Measurements from ENCODE around the gene SRMS. TPM values are rescaled to one million over a fixed set of nuclear protein-coding genes. Genes with fewer than 3 reads are reported as not detected.

SRMS gene
- total RNA-seq, 4 donors from 2014 or later, result not detected

DNA sequence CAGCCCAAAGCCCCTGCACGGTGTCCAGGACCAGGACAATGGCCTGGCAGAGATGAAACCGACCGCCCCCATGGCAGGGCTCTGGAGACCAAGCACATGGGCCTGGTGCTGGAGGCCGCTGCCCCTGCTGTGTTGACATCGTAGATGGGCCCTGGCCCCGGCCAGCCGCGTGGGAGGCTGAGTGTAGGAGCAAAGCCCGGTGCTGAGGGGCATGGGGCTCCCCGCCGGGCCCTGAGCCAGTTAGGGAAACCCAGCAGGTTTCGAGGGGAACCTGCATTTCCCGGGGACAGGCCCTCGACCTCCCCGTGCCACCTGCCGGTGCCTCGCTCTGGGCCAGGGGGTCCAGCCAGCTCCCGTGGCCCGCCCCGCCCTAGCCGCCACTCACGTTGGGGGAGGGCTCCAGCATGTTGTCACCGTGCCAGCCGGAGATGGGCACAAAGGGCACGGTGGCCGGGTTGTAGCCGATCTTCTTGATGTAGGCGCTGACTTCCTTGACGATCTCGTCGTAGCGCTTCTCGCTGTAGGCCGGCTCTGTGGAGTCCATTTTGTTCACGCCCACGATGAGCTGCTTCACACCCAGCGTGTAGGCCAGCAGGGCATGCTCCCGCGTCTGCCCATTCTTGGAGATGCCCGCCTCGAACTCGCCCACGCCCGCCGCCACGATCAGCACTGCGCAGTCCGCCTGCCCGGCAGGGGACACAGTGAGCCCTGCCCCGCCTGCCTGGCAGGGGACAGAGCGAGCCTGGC is 53.0 kb downstream of the SRMS start:
- TF ChIP-seq, protein P1, sequence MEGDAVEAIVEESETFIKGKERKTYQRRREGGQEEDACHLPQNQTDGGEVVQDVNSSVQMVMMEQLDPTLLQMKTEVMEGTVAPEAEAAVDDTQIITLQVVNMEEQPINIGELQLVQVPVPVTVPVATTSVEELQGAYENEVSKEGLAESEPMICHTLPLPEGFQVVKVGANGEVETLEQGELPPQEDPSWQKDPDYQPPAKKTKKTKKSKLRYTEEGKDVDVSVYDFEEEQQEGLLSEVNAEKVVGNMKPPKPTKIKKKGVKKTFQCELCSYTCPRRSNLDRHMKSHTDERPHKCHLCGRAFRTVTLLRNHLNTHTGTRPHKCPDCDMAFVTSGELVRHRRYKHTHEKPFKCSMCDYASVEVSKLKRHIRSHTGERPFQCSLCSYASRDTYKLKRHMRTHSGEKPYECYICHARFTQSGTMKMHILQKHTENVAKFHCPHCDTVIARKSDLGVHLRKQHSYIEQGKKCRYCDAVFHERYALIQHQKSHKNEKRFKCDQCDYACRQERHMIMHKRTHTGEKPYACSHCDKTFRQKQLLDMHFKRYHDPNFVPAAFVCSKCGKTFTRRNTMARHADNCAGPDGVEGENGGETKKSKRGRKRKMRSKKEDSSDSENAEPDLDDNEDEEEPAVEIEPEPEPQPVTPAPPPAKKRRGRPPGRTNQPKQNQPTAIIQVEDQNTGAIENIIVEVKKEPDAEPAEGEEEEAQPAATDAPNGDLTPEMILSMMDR (IDR thresholded peaks at IDR 0.05; ENCODE audit: low read depth), result no peak

DNA sequence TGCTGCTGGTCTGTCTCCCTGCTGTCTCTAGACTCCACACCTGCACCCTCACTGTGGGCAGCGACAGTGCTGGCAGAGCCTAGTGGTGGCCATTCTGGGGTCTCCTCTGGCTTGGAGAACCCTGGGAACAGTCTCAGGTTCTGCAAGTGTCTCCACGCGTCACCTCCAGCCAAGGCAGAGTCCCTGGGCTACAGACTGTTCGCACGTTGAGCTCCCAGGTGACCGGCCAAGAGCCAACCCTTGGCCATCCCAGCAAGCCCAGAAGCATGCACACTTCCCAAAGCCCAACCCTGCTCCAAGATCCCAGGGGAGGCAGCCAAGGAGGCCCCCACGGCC is 53.5 kb downstream of the SRMS start:
- TF ChIP-seq, protein P1 (IDR thresholded peaks at IDR 0.05; ENCODE audit: low read depth), result no peak

DNA sequence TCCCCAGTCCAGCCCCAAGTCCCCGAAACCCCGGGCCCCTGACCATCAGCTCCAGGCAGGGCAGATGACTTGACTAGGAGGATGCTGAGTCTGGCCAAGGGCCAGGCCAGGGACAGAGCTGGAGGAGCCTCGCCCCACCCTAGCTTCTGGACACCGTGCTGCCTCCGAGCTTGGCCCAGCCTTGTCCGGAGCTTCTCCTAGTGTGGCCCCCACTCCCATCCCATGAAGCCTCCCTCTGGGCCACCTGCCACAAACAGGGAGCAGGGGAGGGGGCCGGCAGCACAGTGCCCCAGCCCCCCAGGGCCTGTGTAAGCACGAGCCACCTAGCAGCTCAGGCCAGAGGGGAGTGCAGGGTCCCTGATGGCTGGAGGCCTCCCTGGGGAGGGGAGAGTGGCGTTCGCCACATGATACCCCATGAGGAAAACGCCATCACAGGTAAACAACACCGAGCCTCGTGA is 54.0 kb downstream of the SRMS start:
- TF ChIP-seq, protein P1 (IDR thresholded peaks at IDR 0.05; ENCODE audit: low read depth), result no peak

DNA sequence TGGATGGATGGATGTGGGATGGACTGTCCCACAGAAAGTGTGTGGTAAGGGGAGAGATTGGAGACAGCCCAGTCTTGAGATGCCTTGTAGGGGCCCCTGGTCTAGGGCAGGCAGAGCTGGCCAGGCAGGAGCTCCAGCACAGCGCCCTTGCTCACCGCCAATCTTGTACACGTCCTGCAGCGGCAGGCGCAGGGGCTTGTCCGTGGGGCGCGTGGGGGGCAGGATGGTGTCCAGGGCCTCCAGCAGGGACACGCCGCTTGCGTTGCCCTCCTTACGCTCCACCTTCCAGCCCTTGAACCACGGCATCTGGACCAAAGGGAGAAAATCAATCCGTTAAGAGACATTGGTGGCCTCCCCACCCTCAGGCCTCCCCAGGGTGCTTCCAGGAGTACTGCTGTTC is 54.6 kb downstream of the SRMS start:
- TF ChIP-seq, protein P1 (IDR thresholded peaks at IDR 0.05; ENCODE audit: low read depth), result no peak

DNA sequence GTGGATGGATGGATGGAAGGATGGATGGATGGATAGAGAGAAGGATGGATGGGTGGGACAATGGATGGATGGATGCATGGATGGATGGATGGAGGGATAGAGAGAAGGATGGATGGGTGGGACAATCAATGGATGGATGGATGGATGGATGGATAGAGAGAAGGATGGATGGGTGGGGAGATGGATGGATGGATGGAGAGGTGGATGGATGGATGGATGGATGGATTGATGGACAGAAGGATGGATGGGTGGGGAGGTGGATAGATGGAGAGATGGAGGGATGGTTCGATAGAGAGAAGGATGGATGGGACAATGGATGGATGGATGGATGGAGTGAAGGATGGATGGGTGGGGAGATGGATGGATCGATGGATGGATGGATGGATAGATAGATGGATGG is 55.0 kb downstream of the SRMS start:
- TF ChIP-seq, protein P1 (IDR thresholded peaks at IDR 0.05; ENCODE audit: low read depth), result no peak

DNA sequence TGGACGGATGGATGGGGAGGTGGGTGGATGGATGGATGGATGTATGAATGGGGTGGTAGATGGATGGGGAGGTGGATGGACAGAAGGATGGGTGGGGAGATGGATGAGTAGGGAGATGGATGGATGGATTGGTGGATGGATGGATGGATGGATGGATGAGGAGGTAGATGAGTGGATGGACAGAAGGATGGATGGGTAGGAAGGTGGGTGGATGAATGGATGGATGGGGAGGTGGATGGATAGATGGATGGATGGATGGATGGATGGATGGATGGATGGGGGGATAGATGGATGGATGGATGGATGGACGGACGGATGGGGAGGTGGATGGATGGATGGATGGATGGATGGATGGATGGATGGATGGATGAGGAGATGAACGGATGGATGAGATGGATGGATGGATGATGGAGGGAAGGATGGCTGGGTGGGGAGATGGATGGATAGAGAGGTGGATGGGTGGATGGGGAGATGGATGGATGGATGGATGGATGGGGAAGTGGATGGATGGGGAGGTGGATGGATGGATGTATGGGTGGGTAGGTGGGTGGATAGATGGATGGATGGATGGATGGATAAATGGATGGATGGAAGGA is 55.8 kb downstream of the SRMS start:
- TF ChIP-seq, protein P1 (IDR thresholded peaks at IDR 0.05; ENCODE audit: low read depth), result no peak

DNA sequence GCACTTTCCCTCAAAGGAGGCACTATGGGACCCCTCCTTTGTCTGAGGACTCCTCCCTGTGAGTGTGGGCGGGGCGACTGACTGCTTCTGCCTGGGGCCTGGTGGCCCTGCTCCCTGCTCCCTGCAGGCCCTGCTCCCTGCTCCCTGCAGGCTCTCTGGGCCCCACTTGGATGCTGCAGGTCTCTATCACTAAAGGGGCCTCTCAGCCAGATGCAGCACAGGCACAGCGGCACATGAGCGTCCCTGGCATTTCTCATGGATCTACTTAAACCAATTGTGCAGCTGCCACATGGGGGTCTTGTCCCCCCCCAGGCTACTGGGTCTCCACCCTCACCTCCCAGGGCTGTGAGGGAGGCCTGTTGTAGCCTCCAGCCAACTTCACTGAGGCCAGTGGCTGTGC is 56.5 kb downstream of the SRMS start:
- TF ChIP-seq, protein P1 (IDR thresholded peaks at IDR 0.05; ENCODE audit: low read depth), result no peak

Other genes starting within 250 kb of the SRMS start
- gene CHRNA4, start 186.4 kb downstream of the SRMS start, total RNA-seq, result not detected
- gene KCNQ2, start 75.1 kb downstream of the SRMS start, total RNA-seq, result not detected
- gene EEF1A2, start 48.7 kb downstream of the SRMS start, total RNA-seq, result not detected
- gene PPDPF, start 27.0 kb downstream of the SRMS start, total RNA-seq, result 100 to 1,000 TPM in 1 of 4 donors, 10 to 100 TPM in 3; 46.9 to 135 (median 63.2) TPM
- under 1 TPM in 3 of 4 donors, not detected in 1; 0.38 to 0.68 (median 0.66) TPM for gene PTK6, start 10.4 kb downstream of the SRMS start, total RNA-seq
- under 1 TPM in 1 of 4 donors, not detected in 3; 0.75 TPM for gene FNDC11, start 6.4 kb upstream of the SRMS start, total RNA-seq
- gene HELZ2, start 26.5 kb upstream of the SRMS start, total RNA-seq, result 10 to 100 TPM in 3 of 4 donors, 1 to 10 TPM in 1; 4.9 to 35.2 (median 10.5) TPM
- gene GMEB2, start 79.4 kb upstream of the SRMS start, total RNA-seq, result 10 to 100 TPM in 1 of 4 donors, 1 to 10 TPM in 3; 3.6 to 12.8 (median 5.1) TPM
- gene STMN3, start 105.7 kb upstream of the SRMS start, total RNA-seq, result 1 to 10 TPM; 2.4 to 6.4 (median 4.7) TPM
- 10 to 100 TPM; 11.6 to 32.8 (median 22.9) TPM for gene RTEL1, start 110.6 kb upstream of the SRMS start, total RNA-seq
- 10 to 100 TPM in 2 of 4 donors, 1 to 10 TPM in 2; 1.1 to 41.6 (median 10.8) TPM for gene TNFRSF6B, start 148.9 kb upstream of the SRMS start, total RNA-seq
- 10 to 100 TPM; 21.9 to 39.4 (median 31.5) TPM for gene ARFRP1, start 160.2 kb upstream of the SRMS start, total RNA-seq
- gene ZGPAT, start 160.3 kb upstream of the SRMS start, total RNA-seq, result 10 to 100 TPM; 13.9 to 20.0 (median 16.6) TPM
- gene LIME1, start 188.9 kb upstream of the SRMS start, total RNA-seq, result 10 to 100 TPM in 1 of 4 donors, 1 to 10 TPM in 3; 1.6 to 16.6 (median 4.8) TPM
- 100 to 1,000 TPM in 1 of 4 donors, 10 to 100 TPM in 2, 1 to 10 TPM in 1; 8.6 to 126 (median 28.9) TPM for gene SLC2A4RG, start 192.0 kb upstream of the SRMS start, total RNA-seq